SK-N-MC (cell line): ENCODE results near the gene VPS72.

Source experiments
- EZH2 ChIP-seq: fragments of 200-600 bp; sonication (generic); IDR thresholded peaks from one replicate; pipeline ENCODE4 v1.6.1; 2017; ENCODE audit warnings: antibody characterized with exemption
- FOXP2 ChIP-seq: optimal IDR thresholded peaks from 2 replicates; pipeline ENCODE3; 2011; ENCODE audit warnings: mild to moderate bottlenecking, moderate library complexity; ENCODE audit not compliant: insufficient read depth; ENCODE audit errors: extremely low read length, control extremely low read depth
- POLR2AphosphoS5 ChIP-seq: IDR thresholded peaks from 2 replicates; pipeline ENCODE4 v1.6.1; 2012; ENCODE audit warnings: mild to moderate bottlenecking, low read depth, low read length, borderline replicate concordance

DNA sequence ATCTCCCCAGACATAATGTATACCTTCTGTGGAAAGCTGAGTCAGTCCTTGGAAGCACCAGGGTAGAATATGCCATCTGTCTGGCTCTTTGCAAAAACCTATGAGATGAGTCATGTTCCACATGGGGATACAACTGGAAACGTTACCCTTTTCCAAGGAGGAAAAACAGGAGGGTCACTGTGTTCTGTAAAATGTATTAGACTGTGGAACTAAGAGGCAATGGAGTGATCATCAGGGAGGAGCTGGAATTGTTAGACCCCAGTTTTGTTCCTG lies 48.4 kb upstream of the VPS72 start:
- TF ChIP-seq EZH2 (no peak), POLR2AphosphoS5 (no peak), FOXP2 (no peak)
